Measurements from ENCODE around the gene TEDC2. TPM values are rescaled to one million over a fixed set of nuclear protein-coding genes. Genes with fewer than 3 reads are reported as not detected.

The TEDC2 gene
- total and polyA plus RNA-seq, 2 experiments from 2014 or later = 27.3 to 34.4 TPM

DNA sequence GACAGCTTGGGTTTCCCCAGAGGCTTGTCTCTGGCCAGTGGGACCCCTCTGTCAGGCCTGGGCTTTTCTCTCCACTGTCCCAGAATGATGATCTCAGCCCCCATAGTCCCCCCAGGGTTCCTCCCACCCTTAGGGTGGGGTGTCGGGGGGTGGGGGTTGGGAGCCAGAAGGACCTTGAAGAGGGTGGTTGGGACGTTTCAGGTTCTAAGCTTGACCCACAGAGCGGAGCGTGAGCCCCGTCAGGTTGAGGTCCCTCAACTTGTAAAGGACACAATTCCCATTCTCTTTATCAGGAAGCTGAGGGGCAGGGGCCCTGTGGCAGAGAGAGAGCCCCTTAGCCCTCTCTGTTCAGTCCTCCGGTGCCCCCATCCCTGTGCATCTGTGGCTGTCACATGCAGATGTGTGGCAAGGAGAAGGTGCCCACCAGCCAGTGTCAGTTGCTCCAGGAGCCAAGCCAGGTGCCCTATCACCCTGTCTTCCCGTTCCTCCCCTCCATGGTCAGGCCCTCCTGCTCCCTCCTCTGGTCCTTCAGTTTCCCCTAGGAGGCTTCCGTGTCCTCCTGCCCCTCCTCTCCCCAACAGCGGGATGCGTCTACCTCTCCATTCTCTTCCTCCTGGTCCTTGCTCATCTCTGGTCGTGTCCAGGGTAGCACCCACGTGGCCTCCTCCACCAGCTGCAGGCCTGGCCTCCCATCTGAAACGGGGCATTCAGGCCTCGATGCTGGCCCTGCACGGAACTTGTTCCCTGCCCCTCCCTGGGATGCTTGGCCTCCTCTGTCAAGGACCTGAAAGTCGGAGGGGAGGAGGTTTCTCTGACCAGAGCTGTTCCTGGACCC is 9.7 kb downstream of the TEDC2 start:
- TF ChIP-seq, protein P1, sequence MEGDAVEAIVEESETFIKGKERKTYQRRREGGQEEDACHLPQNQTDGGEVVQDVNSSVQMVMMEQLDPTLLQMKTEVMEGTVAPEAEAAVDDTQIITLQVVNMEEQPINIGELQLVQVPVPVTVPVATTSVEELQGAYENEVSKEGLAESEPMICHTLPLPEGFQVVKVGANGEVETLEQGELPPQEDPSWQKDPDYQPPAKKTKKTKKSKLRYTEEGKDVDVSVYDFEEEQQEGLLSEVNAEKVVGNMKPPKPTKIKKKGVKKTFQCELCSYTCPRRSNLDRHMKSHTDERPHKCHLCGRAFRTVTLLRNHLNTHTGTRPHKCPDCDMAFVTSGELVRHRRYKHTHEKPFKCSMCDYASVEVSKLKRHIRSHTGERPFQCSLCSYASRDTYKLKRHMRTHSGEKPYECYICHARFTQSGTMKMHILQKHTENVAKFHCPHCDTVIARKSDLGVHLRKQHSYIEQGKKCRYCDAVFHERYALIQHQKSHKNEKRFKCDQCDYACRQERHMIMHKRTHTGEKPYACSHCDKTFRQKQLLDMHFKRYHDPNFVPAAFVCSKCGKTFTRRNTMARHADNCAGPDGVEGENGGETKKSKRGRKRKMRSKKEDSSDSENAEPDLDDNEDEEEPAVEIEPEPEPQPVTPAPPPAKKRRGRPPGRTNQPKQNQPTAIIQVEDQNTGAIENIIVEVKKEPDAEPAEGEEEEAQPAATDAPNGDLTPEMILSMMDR (IDR thresholded peaks at IDR 0.05; ENCODE audit: low read depth, low read length) = no peak
- H3K9me3 ChIP-seq (ENCODE audit: low read depth) = no peaks in the 10 kb centered on the region
- H3K27me3 ChIP-seq = no peaks in the 10 kb centered on the region
- H3K36me3 ChIP-seq = no peaks in the 10 kb centered on the region
- peaks cover 38% of the 10 kb centered on the region for H3K4me1 ChIP-seq (ENCODE audit: low read depth)
- no peak overlapping the region for H3K4me3 ChIP-seq
- DNase-seq (ENCODE audit: low read depth in 1 of 2, low spot score in 1 of 2) = no peak
- H3K27ac ChIP-seq = no peak overlapping the region

DNA sequence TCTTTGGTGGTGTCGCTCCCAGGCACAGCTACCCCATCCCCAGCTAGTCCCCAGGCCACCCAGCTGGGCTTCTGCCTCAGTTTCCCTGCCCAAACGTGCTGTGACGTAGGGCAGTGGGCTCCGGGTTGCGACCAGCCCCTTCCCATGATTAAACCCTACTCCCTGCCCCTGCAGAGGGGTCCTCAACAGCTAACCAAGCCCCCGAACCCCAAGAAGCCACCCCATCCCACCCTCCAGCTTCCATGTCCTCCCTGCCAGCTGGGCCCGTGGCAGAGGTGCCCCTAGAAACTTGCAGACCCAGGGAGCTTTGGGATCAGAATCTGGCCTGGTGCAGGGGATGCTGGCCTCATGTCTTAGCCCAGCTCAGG is 10.3 kb downstream of the TEDC2 start:
- no peak overlapping the region for H3K27ac ChIP-seq
- TF ChIP-seq, protein P1 (IDR thresholded peaks at IDR 0.05; ENCODE audit: low read depth, low read length) = no peak
- no peaks in the 10 kb centered on the region for H3K36me3 ChIP-seq
- no peak overlapping the region for H3K4me3 ChIP-seq
- no peaks in the 10 kb centered on the region for H3K9me3 ChIP-seq (ENCODE audit: low read depth)
- peaks cover 38% of the 10 kb centered on the region for H3K4me1 ChIP-seq (ENCODE audit: low read depth)
- H3K27me3 ChIP-seq = no peaks in the 10 kb centered on the region
- no peak for DNase-seq (ENCODE audit: low read depth in 1 of 2, low spot score in 1 of 2)

DNA sequence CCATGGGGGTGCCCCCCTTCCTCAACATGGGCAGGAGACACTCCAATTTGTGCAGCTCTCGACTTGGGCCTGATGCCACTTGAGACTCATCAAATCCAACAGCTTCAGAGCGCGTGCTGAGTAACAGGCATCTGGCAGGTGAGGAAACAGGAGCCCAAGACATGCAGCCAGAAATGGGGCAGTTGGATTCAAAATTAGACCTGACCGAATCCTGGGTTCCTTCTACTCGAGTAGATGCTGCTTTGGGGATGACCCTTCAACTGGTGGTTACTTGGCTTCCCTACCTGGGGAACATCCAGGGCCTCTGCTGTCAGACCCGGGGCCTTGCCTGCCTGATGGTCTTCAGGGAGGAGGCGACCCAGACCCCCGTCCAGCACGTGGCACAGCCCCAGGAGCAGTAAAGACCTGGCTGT is 10.7 kb downstream of the TEDC2 start:
- H3K4me1 ChIP-seq (ENCODE audit: low read depth) = peaks cover 39% of the 10 kb centered on the region
- H3K9me3 ChIP-seq (ENCODE audit: low read depth) = no peaks in the 10 kb centered on the region
- no peak for DNase-seq (ENCODE audit: low read depth in 1 of 2, low spot score in 1 of 2)
- no peaks in the 10 kb centered on the region for H3K36me3 ChIP-seq
- H3K4me3 ChIP-seq = peak overlapping the region; percentile 30
- TF ChIP-seq, protein P1 (IDR thresholded peaks at IDR 0.05; ENCODE audit: low read depth, low read length) = no peak
- no peak overlapping the region for H3K27ac ChIP-seq
- peaks cover under 1% of the 10 kb centered on the region for H3K27me3 ChIP-seq

DNA sequence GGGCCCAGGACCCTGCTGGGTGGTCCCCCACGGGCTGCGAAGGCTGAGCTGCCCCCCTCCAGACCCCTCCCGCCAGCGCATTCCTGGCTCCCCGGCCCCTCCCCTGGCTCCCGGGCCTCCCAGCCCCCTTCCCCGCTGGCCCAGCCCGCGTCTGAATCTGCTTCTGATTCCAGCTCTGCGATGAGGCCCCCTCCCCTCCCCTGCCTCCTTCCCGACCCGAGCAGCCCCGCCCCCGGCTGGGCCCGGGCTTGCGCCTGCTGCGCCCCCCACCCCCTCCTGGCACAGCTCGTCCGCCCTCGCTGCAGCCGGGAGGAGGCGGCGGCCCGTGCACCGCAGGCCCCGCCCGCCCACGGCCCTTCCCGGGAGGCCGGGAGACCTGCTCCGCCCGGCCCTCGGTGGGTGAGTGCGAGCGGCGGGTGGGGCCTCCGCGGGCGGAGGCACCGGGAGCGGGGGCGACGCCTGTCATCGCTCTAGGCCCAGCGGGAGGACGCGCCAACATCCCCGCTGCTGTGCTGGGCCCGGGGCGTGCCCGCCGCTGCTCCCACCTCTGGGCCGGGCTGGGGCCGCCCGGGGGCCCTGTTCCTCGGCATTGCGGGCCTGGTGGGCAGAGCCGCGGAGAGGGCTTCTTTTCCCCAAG is 11.2 kb downstream of the TEDC2 start, which contains the start of gene NTN3:
TSS of gene NTN3 (plus strand) at position 282 of the 637 bp plus-strand sequence. CDS start 405 bp downstream, outside the sequence.
- H3K9me3 ChIP-seq (ENCODE audit: low read depth) = no peaks in the 10 kb centered on the region
- H3K4me3 ChIP-seq = peak within 1 kb of the TSS; percentile 30
- H3K36me3 ChIP-seq = no peaks in the 10 kb centered on the region
- TF ChIP-seq, protein P1 (IDR thresholded peaks at IDR 0.05; ENCODE audit: low read depth, low read length) = no peak
- DNase-seq (ENCODE audit: low read depth in 1 of 2, low spot score in 1 of 2) = peak in 1 of 2 donors; percentile 78
- H3K27ac ChIP-seq = no peak within 1 kb of the TSS
- peaks cover 6% of the 10 kb centered on the region for H3K27me3 ChIP-seq
- peaks cover 41% of the 10 kb centered on the region for H3K4me1 ChIP-seq (ENCODE audit: low read depth)

DNA sequence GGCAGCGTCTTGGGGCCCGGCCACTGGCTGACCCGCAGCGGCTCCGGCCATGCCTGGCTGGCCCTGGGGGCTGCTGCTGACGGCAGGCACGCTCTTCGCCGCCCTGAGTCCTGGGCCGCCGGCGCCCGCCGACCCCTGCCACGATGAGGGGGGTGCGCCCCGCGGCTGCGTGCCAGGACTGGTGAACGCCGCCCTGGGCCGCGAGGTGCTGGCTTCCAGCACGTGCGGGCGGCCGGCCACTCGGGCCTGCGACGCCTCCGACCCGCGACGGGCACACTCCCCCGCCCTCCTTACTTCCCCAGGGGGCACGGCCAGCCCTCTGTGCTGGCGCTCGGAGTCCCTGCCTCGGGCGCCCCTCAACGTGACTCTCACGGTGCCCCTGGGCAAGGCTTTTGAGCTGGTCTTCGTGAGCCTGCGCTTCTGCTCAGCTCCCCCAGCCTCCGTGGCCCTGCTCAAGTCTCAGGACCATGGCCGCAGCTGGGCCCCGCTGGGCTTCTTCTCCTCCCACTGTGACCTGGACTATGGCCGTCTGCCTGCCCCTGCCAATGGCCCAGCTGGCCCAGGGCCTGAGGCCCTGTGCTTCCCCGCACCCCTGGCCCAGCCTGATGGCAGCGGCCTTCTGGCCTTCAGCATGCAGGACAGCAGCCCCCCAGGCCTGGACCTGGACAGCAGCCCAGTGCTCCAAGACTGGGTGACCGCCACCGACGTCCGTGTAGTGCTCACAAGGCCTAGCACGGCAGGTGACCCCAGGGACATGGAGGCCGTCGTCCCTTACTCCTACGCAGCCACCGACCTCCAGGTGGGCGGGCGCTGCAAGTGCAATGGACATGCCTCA is 12.0 kb downstream of the TEDC2 start:
- H3K4me3 ChIP-seq = peak overlapping the region; percentile 30
- no peak for DNase-seq (ENCODE audit: low read depth in 1 of 2, low spot score in 1 of 2)
- peaks cover 13% of the 10 kb centered on the region for H3K27me3 ChIP-seq
- H3K36me3 ChIP-seq = no peaks in the 10 kb centered on the region
- no peaks in the 10 kb centered on the region for H3K9me3 ChIP-seq (ENCODE audit: low read depth)
- TF ChIP-seq, protein P1 (IDR thresholded peaks at IDR 0.05; ENCODE audit: low read depth, low read length) = no peak
- H3K27ac ChIP-seq = no peak overlapping the region
- H3K4me1 ChIP-seq (ENCODE audit: low read depth) = peaks cover 41% of the 10 kb centered on the region

All from cardiac muscle cell (in vitro differentiated cells and primary cell).